Lower leg skin (tissue), 4 donors: ENCODE data around the gene ECSCR. TPM values are rescaled to one million over a fixed set of nuclear protein-coding genes. Genes with fewer than 3 reads are reported as not detected.
"Not testable (repeated sequence)": the region's sequence is repeated elsewhere in the genome, so short reads cannot be mapped to it uniquely, and the experiment has no call there.

ENCODE experiments used
- DNase-seq, 2 donors: peaks; one replicate each; pipeline ENCODE4 v3.0.0-alpha.2; 2019; ENCODE audit warnings: low spot score in 2 of 2
- H3K4me3 ChIP-seq: fragments of 200-600 bp; sonication (generic); 2 replicates; pipeline ENCODE4 v1.5.1; 2017; ENCODE audit warnings: mild to moderate bottlenecking, low read depth; ENCODE audit not compliant: poor library complexity, severe bottlenecking
- CTCF ChIP-seq, 3 donors: fragments of 450-650 bp; IDR thresholded peaks; one replicate each; pipeline ENCODE4 v1.5.1; 2016; ENCODE audit warnings: antibody characterized with exemption in 3 of 3, mild to moderate bottlenecking in 3 of 3, moderate library complexity in 2 of 3
- POLR2A ChIP-seq, 2 donors: fragments of 450-650 bp; IDR thresholded peaks; one replicate each; pipeline ENCODE4 v1.6.1; 2016 to 2017; ENCODE audit warnings: antibody characterized with exemption in 2 of 2, mild to moderate bottlenecking in 1 of 2, moderate library complexity in 1 of 2
- WGBS, 2 donors: methylation state at CpG; one replicate each; pipeline ENCODE4 v1.1.5; 2018; 5-methylcytosine and 5-hydroxymethylcytosine counted together
- intact Hi-C: fragments of 100-400 bp; cut with DNase I; formaldehyde crosslinking; loops from one replicate; pipeline ENCODE4 v1.15.0; 2023; ENCODE audit warnings: low total_unique reads
- total RNA-seq, 4 donors: library from RNA; depleted of rRNA; stranded (reverse); fragments of >200 nt; gene quantifications; one replicate each; pipeline ENCODE4 v1.1.0, GENCODE V29; 2016

The ECSCR gene
- total RNA-seq, 4 donors from 2014 or later: 1.4 to 15.0 (median 9.3) TPM

GRCh38 chr5:139443831-139444453 lies 18.6 kb downstream of the ECSCR start:
- peak in 1 of 2 donors; percentile 39 for DNase-seq
- H3K4me3 ChIP-seq: no peak overlapping the region
- no peak for TF ChIP-seq CTCF (IDR thresholded peaks at IDR 0.05)
- TF ChIP-seq POLR2A (IDR thresholded peaks at IDR 0.05): no peak
- intact Hi-C loops: no loop called here
- 59 to 67% methylated on average over 4 of the region's 4 CpGs for WGBS, 2 donors

GRCh38 chr5:139440416-139440815 lies 22.1 kb downstream of the ECSCR start:
- peak in 1 of 2 donors; percentile 76 for DNase-seq
- intact Hi-C loops, H3K4me3 ChIP-seq: not testable (repeated sequence)
- 95% methylated on average over 17 of the region's 17 CpGs for WGBS, 2 donors

DNA sequence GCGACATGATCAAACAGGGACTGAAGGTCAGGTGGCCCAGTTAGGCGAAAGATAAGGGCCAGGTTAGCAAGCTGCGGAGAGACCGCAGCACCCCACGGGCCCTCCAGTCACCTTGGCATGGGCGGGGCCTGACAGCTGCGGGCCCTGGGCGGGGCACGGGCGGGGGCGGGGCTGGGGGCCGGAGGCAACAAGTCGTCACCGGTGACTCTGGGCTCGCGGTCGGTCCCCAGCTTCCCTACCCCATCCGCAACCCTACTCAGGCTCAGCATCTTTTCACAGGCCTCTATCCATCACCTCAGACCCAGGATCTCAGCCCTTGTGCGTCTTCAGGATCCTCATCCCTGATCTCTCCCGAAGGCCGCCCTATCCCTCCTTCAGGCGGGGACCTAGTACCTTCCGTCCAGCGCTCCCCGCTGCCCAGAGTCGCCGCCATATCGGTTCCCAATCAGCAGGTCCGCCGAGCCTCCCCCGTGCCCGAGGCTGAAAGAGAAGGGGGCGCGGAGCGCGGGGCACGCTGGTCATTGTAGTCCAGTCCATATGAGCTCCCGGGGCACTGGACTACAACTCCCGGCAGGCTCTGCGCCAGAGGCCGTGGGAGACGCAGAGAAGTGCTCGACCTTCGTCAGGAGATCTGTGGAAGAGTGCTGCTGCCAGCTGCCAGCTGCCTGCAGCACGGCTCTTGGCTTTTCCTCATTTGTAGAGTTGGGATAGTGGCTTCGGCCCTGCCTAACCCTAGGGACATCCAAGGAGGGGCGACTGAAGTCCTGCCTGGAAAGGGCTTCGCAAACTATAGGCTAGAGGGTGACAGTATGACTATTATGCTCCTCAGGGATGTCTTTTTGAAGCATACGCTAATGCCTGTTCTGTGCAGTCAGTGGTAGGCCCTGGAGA lies 23.3 kb downstream of the ECSCR start, which contains the start of gene DNAJC18:
Gene DNAJC18 (minus strand): TSS at position 513 of the 891 bp plus-strand sequence. CDS start 80 bp downstream, at position 433.
- peak within 1 kb of the TSS; percentile 82 for H3K4me3 ChIP-seq
- WGBS, 2 donors: 3 to 4% methylated on average over 39 to 41 of the region's 49 CpGs
- intact Hi-C loops: no loop called here
- DNase-seq: peak; percentile 92 to 98
- TF ChIP-seq CTCF (IDR thresholded peaks at IDR 0.05) (no peak), POLR2A (IDR thresholded peaks at IDR 0.05) (no peak)

DNA sequence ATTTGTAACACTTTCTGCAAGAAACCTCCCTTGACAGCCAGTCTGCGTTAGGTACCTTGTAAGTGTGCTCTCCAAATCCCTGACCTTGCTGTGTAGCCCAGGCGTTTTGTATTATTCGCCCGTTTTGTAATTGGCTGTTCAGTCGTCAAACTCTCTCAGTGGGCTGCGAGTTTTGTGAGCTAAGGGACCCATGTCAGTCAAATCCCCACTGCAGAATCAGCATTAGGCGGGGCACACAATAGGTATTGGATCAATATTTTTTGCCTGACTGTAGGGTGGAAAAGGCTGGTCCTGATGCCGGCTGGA lies 23.9 kb downstream of the ECSCR start:
- intact Hi-C loops: no loop called here
- TF ChIP-seq CTCF (IDR thresholded peaks at IDR 0.05): no peak
- TF ChIP-seq POLR2A (IDR thresholded peaks at IDR 0.05): no peak
- DNase-seq: no peak
- no peak overlapping the region for H3K4me3 ChIP-seq
- WGBS, 2 donors: 31 to 36% methylated on average over 8 of the region's 8 CpGs

- no peak for TF ChIP-seq CTCF (IDR thresholded peaks at IDR 0.05)
- TF ChIP-seq POLR2A (IDR thresholded peaks at IDR 0.05): no peak
- intact Hi-C loops: no loop called here
- H3K4me3 ChIP-seq: no peak overlapping the region
- 97 to 98% methylated on average over 3 of the region's 3 CpGs for WGBS, 2 donors
- peak in 1 of 2 donors; percentile 60 for DNase-seq
Observed at GRCh38 chr5:139435676-139436075, 26.9 kb downstream of the ECSCR start.

GRCh38 chr5:139431706-139432105 lies 30.8 kb downstream of the ECSCR start:
- WGBS, 2 donors: 90 to 91% methylated on average over 1 of the region's 1 CpG
- intact Hi-C loops: no loop called here

More at GRCh38 chr5:139431706-139432105, 30.8 kb downstream of the ECSCR start:
- TF ChIP-seq CTCF (IDR thresholded peaks at IDR 0.05): no peak
- no peak for TF ChIP-seq POLR2A (IDR thresholded peaks at IDR 0.05)
- no peak for DNase-seq
- no peak overlapping the region for H3K4me3 ChIP-seq
